Eye (tissue), 1 donor: ENCODE data around the gene FOSL2.

ENCODE experiments used
- DNase-seq: peaks from one replicate; pipeline ENCODE4 v3.0.0-alpha.2; 2015

Gene FOSL2

DNA sequence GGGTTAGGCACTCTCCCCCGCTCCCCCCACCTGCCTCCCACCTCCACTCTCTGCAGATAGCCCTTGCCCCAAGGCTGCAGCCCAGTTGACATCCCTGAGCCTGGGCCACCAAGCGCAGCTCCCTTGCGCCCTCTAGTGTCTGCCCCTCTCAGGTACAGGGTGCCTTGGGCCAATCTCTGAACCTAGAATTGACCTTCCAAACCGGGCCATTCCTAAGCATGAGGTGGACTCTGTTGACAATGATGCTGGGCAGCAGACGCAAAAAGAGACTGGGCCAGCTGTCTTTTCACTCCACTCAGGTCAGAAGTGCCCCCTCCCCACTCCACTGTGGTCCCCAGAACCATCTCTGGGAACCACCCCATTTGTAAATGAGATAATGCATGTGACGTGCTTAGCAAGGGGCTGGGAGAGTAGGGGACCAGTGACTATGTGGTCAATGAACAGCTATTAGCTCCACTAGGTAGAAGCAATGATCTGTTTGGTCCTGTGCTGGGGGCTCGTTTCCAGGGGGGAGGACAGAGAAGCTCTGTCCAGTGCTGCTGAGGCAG is 60.0 kb downstream of the FOSL2 start:
- DNase-seq: peak; percentile 73

DNA sequence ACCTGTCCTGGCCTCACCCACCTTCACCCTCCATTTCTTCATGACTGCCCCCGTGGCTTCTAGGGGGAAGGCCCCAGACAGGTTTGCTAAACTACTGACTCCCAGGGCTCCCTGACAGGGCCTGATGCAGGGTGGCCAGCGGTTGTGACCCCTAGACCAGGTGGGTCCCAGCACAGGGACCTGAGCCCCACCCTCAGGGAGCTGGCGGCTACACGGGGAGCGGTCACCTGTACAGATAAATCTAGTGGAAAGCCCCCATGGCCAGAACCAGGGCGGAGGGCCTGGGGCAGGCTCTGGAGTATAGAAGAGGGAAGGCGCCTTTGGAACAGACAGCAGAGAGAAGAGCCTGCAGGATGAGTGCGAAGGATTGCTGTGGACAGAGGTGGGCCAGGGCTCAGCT is 60.7 kb downstream of the FOSL2 start:
- DNase-seq: no peak

DNA sequence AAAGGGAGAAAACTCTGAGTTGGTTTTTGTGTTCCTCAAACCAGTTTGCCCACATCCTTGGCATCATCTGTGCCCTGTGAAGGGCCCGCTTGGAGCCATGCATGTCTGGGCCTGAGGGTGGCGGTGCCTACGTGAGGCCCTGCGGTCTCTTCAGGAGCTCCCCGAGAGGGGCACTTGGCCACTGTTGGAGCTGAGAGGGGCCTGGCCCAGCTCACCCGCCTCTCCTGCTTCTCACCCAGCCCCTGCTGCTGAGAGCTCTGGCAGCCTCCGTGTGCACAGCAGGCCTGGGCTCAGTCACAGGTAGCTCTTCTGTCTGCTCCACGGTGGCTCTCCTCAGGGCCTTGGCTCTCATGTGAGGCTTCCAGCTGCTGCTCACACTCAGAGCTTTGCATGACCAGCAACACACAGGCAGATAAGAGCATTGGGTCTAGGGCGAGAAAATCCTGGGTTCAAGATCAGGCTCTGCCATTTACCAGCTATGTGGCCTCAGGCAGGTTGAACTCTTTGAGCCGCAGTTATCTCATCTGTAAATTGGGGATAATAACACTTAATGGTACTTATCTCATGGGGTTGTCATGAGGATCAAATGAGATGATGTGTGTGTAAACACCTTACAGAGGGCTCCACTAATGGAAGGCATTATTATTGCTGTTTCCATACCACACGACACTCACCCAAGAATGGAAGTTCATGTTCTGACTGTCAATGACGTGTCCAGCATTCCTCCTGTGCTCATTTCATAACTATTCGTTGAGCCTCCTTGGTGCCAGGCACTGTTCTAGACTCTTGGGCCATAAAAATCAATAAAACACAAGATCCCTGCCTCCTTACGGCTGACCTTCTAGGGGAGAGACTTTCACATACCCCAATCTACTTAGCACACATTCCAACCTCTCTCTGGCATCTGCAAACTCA is 61.6 kb downstream of the FOSL2 start:
- DNase-seq: no peak

DNA sequence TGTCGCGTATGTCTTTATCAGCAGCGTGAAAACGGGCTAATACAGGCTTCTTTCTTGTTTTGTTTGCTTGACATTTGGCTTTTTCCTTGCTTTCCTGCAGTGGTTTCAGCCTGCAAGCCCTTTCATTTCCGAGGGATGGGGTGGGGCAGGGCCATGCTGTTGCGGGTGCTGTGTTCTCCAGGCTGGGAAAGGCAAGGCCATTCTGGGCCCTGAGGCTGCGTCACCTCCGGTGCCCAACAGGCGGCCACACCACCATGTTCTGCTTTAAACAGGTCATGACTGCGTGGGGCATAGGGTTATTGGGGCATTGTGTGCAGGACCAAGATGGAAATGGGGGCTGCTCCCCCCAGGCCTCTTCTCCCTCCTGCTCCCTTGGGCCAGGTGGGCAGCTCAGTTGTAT is 64.6 kb downstream of the FOSL2 start:
- DNase-seq: no peak

DNA sequence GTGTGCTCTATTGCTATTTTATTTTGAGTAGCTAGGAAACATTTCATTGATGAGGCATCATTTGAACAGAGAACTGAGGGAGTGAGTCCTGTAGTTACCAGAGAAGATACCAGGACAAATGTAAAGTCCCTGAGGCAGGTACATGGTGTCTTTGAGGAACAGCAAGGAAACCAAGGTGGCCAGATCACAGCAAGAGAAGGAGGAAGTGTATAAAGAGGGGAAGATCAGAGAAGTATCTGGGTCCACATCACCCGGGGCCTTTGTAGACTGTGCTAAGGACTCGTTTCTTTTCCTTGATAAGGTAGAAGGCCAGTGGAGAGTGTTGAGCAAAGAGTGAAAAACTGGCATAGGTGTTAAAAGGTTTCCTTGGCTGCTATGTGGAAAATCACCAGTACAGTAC is 68.4 kb downstream of the FOSL2 start:
- no peak for DNase-seq

DNA sequence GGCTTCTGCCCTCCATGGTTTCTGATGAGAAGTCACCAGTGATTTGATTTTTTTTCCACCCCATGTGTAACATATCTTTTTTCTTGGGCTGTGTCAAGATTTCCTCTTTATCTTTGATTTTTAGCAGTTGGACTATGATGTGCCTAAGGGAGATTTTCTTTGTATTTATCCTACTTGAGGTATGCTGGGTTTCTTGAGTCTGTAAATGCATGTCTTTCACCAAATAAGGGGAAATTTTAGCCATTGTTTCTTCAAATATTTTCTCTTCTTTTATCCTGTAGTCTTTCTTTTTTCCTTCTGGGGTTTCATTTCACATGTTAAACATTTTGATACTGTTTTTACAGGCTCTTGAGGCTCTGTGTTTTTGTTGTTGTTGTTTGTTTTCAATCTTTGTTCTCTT is 69.5 kb downstream of the FOSL2 start:
- DNase-seq: no peak

DNA sequence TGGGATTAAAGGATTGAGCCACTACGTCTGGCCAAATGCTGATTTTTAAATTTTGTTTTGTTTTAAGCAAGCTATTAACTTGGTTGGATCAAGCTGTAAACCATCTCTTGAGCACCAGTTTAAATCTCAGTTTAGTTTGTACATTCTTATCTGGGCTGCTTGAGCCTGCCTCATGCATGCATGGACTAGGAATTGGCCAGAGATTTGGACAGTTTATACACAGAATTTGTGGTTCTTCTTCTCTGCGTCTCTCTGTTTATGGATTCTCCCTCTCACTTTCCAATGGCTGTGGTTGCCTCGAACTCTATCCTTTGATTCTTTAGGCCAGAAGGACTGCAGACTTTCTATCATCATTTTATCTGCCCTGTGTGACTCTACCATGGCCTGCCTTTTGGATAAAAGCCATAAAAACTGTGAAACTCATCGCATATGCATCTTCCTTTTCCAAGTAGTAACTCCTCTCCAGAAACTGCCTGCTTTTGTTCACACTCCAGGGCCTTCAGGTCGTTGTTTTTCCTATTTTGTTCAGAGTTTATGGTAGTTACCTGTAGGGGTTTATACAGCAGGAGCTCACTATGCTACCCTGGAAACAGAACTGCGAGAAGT is 70.7 kb downstream of the FOSL2 start:
- no peak for DNase-seq

DNA sequence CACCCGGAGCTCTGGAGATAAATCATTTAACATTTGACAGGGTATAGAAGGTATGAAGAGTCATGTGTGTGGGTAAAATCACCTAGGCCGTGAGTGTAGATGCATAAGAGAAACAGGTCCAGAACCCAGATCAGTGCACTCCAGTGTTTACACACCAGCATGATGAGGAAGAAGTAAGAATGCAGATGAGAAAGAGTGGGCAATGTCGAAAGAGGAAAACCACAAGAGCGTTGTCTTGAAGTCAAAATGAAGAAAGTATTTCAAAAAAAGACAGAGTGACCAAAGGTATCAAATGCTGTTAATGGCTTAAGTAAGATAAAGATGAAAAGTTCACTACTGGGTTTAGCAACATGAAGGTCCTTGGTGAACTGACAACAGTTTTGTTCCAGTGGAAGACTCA is 71.2 kb downstream of the FOSL2 start:
- DNase-seq: no peak

DNA sequence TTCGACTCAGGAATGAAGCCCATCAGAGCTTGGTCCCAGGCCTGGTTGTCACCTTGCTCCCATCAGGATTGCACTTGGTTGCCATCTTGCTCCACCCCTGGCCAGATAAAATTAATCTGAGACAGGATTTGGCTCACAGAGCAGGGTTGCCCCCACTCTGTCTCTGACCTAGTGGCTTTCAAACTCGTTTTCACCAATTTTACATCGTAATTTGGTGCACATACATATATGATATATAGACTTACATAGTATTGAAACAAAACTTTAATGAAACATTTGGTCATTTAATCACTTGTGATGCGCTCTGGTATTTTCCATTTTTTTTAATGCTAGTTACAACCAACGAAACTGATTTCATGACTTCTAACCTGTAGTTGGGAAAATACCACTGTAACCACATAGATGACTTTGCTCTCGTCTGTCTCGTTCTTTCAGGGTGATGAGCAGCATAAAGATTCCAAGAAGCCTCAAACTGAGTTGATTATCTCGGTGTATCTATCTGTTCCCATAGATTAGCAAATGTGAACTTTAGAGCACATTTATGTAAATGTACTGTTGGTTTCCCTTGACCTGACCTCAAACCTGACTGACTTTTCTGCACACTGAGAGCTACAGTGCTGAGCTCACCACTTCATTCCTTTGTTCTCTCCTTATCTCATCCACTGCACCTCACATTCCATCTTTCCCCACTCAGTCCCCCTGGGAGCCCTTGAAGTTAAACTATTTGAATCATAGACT is 72.7 kb downstream of the FOSL2 start:
- no peak for DNase-seq
